NK-92 treated with Interleukin-12 subunit alpha and Interleukin-12 subunit beta, amount 100 ng/mL, for 24 hours (cell line): ENCODE data around the gene ZDHHC14.
A peak's percentile ranks its signal among the peaks of the same experiment; 100 is the strongest.

Experiments
- DNase-seq: peaks from one replicate; lab custom pipeline; 2025; lab: John Stamatoyannopoulos, UW

ZDHHC14 gene

DNA sequence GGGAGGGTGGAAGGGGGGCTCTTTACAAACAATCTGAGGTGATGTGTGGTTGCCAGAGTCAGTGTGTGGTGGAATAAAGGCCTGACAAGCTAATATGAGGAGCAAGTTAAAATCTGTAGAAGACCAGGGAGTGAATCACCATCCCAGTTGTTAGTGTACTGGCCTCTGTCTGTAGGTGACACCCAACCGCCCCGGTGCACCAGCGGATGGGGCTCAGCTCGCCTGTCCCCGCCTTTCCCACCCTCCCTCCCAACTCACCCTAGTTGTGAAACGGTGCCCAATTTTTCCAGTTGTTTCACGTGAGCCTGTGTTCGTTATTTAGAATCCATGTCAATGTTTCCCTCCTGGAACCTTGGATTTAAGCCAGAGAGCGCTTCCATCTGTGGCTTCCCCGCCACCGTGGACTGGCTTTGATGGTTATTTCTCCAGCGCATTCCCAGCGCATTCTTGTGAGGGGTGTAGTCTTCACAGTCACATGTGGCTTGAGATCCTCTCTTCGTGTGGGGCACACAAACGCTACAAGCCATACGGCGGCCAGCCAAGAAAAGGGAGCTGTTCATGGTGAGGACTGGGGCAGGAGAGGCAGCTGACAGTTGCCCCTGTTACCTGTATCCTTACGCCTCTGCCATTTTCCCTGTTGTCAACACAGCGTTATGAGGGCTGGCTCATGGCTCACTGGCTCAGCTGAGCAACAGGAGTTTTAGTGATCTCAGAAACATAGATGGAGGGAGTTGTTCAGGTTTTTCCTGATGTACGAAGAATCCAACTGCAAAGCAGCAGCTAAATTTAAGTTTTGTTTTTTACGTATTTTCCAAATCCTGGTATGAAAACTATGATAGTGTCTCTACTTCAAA is 137.6 kb downstream of the ZDHHC14 start:
- DNase-seq: no peak

DNA sequence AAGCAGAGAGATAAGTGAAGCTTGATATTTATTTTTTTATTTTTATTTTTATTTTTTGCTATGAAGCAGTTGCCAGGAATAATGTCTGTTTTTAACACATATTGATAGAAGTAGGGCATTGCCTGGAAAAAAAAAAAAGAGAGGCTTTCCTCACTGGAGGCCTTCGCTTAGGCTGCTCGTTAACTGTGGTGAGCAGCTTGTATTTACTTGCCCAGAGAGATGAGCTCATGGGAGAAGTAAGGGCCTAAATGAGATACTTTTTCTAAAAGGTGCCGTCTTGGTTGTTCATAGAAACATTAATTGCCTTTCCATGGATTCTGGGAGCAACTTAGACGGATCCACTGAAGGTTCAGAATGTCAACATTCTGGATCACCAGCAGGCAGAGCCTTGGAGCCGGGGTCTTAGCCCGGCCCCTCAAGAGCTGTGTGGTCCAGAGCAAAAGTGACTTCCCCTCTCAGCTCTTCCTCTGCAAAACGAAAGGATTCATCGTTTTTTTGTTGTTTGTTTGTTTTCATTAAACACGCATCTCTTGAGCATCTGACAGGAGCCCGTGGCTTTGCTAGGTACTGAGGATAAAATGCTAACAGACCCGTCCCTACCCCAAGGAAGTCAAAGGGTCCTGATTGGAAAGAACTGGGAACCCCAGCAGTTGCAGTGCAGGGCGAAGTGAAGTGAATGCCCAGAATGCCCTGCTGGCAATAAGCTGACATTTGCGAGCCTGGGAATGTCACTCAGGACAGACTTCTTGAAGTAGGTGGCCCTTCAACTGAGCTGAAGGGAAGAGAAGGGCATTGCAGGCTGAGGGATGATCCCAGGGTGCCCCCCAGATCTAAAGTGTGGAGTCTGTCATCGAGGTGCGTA is 138.5 kb downstream of the ZDHHC14 start:
- no peak for DNase-seq

DNA sequence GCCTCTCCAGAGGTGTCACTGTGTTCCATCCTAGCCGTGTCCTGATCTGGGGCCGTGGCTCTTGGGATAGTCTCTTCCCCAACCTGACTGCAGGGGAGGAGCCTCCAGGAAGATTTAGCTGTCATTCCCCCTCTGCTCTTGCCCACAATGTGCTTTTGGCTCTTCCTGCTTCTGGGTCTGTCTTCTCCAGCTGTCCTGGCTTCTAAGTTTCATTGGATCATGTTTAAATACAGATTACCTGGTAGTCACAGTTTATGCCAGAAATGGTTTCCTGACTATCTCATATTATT is 139.1 kb downstream of the ZDHHC14 start:
- no peak for DNase-seq

GRCh38 chr6:157520596-157521361 is 139.8 kb downstream of the ZDHHC14 start:
- no peak for DNase-seq

DNA sequence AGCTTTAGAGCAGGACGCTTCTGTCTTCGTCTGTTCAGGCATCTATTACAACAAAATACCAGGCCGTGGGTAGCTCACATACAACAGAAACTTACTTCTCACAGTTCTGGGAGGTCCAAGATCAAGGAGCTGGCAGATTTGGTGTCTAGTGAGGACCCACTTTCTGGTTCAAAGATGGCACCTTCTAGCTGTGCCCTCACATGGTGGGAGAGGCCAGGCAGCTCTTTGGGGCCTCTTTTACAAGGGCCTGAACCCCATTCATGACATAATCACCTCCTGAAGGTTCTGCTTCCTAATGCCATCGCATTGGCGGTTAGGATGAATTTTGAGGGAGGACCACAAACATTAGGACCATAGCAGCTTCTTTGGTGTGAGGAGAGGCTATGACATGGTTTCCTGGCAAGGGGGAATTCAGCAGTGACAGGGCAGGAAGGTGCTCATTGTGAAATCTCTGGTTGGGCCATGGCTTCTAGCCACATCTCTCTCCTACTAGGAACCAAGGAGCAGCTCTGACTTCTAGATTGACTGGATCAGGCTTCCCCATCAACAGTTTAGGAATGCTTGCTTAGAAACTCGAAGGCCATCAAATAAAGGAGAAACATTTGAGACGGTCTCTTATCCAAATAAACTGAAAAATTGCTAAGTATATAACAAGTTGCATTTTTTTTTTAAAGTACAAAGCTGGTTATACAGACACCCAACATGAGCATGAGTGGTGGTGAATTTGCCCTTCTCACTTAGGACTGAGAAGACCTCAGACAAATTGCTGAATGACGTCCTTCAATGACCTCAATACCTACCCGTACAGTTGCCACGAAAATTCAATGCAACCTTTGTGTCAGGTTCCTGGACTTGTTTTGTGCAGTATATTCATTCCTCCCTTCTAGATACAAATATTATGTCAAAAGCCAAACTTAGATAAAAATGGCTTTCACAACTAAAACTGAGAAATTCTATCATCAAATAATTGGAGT is 140.7 kb downstream of the ZDHHC14 start:
- no peak for DNase-seq

DNA sequence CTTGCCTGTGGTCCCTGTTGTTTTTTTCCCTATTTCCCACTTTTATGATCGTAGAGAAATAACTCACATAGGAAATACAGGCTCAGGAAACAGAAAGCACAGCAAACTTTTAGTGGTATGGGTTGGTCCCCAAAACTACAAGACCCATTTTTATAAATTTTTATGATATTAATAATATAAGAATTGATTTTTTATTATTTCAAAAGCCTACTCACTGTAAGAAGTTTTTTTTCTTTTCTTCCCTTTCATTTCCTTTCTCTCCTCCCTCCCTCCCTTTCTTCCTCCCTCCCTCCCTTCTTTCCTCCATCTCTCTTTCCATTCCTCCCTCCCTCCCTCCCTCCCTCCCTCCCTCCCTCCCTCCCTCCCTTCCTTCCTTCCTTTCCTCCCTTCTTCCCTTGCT is 141.5 kb downstream of the ZDHHC14 start:
- DNase-seq: no peak

GRCh38 chr6:157524735-157525134 is 143.7 kb downstream of the ZDHHC14 start:
- no peak for DNase-seq

- no peak for DNase-seq
These were observed 144.4 kb downstream of the ZDHHC14 start for GRCh38 chr6:157525292-157525889.

DNA sequence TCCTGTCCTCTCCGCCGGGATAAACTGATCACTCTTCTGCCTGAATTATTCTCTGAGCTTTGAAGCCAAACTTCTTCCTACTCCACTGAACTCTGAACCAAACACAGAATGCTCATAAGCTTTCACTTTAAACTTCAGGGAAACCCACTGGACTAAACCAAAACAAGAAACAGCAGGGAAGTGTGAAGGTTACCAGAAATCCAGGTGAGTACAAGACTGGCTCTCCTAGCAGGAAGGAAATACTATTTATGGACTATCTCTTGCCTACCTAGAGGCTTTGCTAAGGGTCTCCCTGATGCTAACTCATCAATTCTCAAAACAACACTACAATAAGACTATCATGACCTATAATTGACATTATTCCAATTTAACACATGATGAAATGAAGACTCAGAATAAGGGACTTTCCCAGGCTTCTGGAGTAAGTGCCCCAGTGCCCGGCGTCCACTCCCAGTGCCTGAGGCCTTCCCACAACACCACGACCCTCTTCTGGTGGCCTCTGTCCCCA is 145.0 kb downstream of the ZDHHC14 start:
- no peak for DNase-seq

GRCh38 chr6:157527471-157527907 is 146.5 kb downstream of the ZDHHC14 start:
- DNase-seq: peak; percentile 44

DNA sequence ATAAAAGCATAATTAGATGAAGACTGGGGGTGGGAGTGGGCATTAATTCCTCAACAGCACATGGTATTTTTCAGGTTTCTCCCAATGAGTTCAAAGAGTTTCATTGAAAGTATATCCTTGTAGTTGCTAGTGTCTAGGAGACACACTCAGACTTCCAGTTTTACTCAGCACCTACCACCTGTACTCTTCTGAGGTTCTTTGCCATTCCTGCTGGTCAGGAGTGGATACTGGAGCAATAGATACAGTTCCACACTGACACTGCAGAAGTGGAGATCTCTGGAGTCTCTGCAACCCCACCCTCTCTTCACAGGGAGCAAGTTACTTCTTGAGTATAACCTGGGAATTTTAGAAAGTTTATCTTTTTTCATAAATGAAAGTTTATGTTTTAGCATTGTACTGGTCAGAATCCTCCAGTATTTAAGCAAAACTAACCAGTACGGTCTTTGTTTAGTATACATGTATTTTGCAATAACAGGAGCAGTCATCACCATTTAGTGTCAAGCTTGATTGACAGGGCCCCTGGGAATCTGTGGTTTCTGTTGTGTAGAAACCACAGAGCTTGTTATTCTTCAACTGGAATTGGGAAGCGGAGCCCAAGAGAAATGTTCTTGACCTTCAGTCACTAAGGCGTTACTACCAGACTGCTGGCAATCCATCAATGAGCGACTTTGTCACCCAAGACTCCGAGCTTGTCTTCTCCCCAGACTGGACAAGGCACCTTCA is 148.1 kb downstream of the ZDHHC14 start:
- no peak for DNase-seq

DNA sequence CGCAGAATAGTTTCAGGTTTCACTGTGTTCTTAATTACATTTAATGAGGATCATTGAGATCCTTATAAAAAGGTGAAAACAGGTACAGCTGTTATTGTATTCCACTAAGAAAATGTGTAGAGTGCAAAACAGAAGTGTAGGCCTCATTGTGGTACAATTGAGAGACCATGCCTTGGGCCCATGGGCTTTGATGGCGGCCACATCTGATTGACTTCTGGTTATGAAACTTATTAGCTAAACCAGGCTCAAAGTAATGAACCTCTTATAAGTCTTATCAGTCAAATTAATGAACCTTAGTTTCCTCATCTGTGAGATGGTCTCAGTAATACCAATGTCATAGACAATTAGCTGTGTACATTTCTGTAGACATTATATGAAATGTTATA is 148.7 kb downstream of the ZDHHC14 start:
- no peak for DNase-seq

DNA sequence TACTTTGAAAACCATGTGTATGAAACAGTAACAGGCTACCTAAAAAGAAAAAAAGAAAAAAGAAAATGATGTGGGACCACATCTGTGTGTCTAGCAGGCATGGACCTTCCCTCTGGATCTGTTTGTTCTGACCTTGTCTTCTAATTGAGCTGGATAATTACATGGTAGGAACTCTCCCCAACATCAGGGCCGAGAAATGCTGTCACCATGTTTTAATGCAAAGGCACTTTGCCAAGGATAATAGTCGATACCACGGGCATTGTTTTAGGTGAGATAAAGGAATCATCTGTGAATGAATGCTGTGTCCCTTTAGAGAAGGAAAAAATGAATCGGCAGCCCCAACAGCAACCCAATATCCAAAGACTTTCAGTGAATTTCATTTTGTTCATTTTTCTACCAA is 149.1 kb downstream of the ZDHHC14 start:
- DNase-seq: no peak

- no peak for DNase-seq
These were observed 149.8 kb downstream of the ZDHHC14 start for GRCh38 chr6:157530724-157531168.

DNA sequence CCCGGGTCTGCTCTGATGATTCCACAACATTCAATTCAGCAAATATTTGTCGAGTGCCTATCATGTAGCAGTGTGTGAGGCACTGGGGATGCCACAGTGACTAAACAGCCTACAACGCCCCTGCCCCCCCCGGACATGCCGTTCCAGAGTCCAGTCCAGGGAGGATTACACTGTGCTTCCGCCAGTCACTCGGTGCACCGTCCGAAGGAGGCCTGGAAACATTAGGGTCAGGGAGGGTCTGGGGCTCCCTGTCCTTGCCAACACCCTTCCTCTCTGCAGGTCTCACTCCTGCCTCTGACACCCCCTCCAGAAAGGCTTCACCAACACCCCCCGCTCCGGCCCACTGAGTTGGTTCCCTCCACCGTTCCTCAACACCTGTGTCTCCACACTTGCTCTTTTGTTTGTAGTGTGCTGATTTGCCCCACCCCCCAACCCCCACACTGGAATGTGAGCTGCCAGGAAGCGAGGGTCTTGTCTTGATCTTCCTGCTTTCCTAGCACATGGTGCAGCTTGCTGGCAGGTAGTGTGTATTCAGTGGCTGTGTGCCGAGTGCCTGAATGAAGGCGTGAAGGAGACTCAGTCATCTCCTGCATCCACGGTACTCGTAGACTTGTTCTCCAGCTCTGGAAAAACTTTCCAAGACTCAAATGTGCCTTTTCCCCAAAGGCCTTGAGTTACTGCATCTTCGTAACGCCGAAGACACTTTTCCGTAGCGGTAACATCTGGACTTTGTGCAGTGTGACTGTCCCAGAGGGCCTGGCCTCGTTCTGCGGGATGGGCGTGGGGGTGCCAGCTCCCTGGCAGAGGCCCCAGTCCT is 150.4 kb downstream of the ZDHHC14 start:
- DNase-seq: no peak

- DNase-seq: no peak
These were observed 151.0 kb downstream of the ZDHHC14 start for GRCh38 chr6:157531986-157532365.

GRCh38 chr6:157533048-157533871 is 152.3 kb downstream of the ZDHHC14 start:
- DNase-seq: no peak
